DMS79 treated with DMSO at 0.1 percent for 48 hours (cell line): ENCODE data around the gene KAT7.
A peak's percentile ranks its signal among the peaks of the same experiment; 100 is the strongest.

Source experiments
- DNase-seq: peaks from one replicate; lab custom pipeline; 2025; lab: John Stamatoyannopoulos, UW

The KAT7 gene

GRCh38 chr17:49842846-49843245, 54.4 kb downstream of the KAT7 start:
- no peak for DNase-seq

GRCh38 chr17:49843774-49844350, 55.4 kb downstream of the KAT7 start:
- no peak for DNase-seq

- no peak for DNase-seq
These were observed 56.8 kb downstream of the KAT7 start for GRCh38 chr17:49845321-49845720.

- no peak for DNase-seq
These were observed 58.6 kb downstream of the KAT7 start for GRCh38 chr17:49846938-49847712.

- no peak for DNase-seq
These were observed 59.6 kb downstream of the KAT7 start, which contains the start of gene TAC4 for GRCh38 chr17:49848019-49848473. Gene TAC4 (minus strand): TSS chr17:49848069. CDS start chr17:49848017, 52 bp downstream.

GRCh38 chr17:49848739-49849138, 60.3 kb downstream of the KAT7 start:
- no peak for DNase-seq

- DNase-seq = no peak
These were observed 61.7 kb downstream of the KAT7 start for GRCh38 chr17:49850218-49850610.

GRCh38 chr17:49850772-49851386, 62.4 kb downstream of the KAT7 start:
- DNase-seq = no peak

GRCh38 chr17:49851387-49852291, 63.2 kb downstream of the KAT7 start:
- DNase-seq = peak; percentile 46

- no peak for DNase-seq
These were observed 65.1 kb downstream of the KAT7 start for GRCh38 chr17:49853470-49854015.

GRCh38 chr17:49854126-49854525, 65.6 kb downstream of the KAT7 start:
- DNase-seq = no peak

- DNase-seq = no peak
These were observed 70.3 kb downstream of the KAT7 start for GRCh38 chr17:49858796-49859195.

- DNase-seq = no peak
These were observed 71.8 kb downstream of the KAT7 start for GRCh38 chr17:49859991-49860953.

GRCh38 chr17:49861150-49861884, 72.8 kb downstream of the KAT7 start:
- peak; percentile 25 for DNase-seq

- no peak for DNase-seq
These were observed 74.4 kb downstream of the KAT7 start for GRCh38 chr17:49862781-49863331.

- no peak for DNase-seq
These were observed 77.5 kb downstream of the KAT7 start for GRCh38 chr17:49866019-49866380.

GRCh38 chr17:49866882-49867413, 78.5 kb downstream of the KAT7 start:
- DNase-seq = no peak

GRCh38 chr17:49869038-49869374, 80.5 kb downstream of the KAT7 start:
- no peak for DNase-seq

- DNase-seq = no peak
These were observed 81.8 kb downstream of the KAT7 start for GRCh38 chr17:49870298-49870697.
